ENCODE measurements around the gene SLC25A23. TPM values are rescaled to one million over a fixed set of nuclear protein-coding genes. Genes with fewer than 3 reads are reported as not detected.

SLC25A23 gene
- total RNA-seq, 2 donors from 2014 or later: 89.6 to 97.1 TPM

DNA sequence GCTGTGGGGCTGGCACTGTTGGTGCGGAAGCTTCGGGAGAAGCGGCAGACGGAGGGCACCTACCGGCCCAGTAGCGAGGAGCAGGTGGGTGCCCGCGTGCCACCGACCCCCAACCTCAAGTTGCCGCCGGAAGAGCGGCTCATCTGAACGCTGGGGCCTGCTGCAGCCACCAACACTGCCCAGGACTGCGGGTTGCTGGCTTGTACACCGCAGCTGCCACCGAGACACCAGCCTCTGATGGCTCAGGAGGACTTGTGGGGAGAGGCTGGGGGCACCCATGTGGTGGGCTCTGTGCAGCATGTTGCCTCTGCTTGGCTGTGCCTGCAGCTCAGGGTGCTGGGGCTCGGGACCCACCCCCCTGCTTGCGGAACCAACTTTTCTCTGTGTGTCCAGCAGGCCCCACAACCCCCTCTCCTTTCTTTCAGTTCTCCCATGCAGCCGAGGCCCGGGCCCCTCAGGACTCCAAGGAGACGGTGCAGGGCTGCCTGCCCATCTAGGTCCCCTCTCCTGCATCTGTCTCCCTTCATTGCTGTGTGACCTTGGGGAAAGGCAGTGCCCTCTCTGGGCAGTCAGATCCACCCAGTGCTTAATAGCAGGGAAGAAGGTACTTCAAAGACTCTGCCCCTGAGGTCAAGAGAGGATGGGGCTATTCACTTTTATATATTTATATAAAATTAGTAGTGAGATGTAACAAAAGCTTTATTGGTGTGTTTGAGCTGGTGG, 7.1 kb upstream of the SLC25A23 start:
- Histone ChIP-seq H3K4me1 (ENCODE audit: control insufficient read depth in 1 of 2, low read depth in 2 of 2) (no peaks in the 10 kb centered on the region), H3K27me3 (replicated peaks; ENCODE audit: insufficient read depth) (no peaks in the 10 kb centered on the region), H3K36me3 (no peaks in the 10 kb centered on the region), H3K9me3 (no peaks in the 10 kb centered on the region), H3K4me3 (no peak overlapping the region), H3K27ac (no peak overlapping the region)
- ATAC-seq (ENCODE audit: insufficient number of reproducible peaks, low FRiP score, low read depth): no peak
- no peak for DNase-seq (ENCODE audit: low spot score)
- TF ChIP-seq, protein P1, sequence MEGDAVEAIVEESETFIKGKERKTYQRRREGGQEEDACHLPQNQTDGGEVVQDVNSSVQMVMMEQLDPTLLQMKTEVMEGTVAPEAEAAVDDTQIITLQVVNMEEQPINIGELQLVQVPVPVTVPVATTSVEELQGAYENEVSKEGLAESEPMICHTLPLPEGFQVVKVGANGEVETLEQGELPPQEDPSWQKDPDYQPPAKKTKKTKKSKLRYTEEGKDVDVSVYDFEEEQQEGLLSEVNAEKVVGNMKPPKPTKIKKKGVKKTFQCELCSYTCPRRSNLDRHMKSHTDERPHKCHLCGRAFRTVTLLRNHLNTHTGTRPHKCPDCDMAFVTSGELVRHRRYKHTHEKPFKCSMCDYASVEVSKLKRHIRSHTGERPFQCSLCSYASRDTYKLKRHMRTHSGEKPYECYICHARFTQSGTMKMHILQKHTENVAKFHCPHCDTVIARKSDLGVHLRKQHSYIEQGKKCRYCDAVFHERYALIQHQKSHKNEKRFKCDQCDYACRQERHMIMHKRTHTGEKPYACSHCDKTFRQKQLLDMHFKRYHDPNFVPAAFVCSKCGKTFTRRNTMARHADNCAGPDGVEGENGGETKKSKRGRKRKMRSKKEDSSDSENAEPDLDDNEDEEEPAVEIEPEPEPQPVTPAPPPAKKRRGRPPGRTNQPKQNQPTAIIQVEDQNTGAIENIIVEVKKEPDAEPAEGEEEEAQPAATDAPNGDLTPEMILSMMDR (IDR thresholded peaks at IDR 0.05): no peak

DNA sequence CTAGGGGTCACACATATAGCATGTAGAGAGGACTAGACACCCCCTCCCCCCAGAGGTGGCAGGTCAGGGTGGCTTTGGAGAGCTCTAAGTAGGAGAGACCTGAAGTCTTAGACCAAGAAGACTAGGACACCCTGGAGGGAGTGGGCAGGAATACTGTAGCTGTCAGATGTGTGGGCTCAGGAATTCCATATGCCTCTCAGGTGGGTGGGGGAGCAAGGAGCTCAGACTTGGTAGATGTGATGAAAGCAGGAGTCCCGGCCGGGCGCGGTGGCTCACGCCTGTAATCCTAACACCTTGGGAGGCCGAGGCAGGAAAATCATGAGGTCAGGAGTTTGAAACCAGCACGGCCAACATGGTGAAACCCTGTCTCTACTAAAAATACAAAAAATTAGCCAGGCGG, 6.1 kb upstream of the SLC25A23 start:
- DNase-seq (ENCODE audit: low spot score) (no peak), ATAC-seq (ENCODE audit: insufficient number of reproducible peaks, low FRiP score, low read depth) (no peak)
- TF ChIP-seq, protein P1 (IDR thresholded peaks at IDR 0.05): no peak
- Histone ChIP-seq H3K4me3 (no peak overlapping the region), H3K27me3 (replicated peaks; ENCODE audit: insufficient read depth) (no peaks in the 10 kb centered on the region), H3K27ac (no peak overlapping the region), H3K36me3 (no peaks in the 10 kb centered on the region), H3K4me1 (ENCODE audit: control insufficient read depth in 1 of 2, low read depth in 2 of 2) (no peaks in the 10 kb centered on the region), H3K9me3 (no peaks in the 10 kb centered on the region)

DNA sequence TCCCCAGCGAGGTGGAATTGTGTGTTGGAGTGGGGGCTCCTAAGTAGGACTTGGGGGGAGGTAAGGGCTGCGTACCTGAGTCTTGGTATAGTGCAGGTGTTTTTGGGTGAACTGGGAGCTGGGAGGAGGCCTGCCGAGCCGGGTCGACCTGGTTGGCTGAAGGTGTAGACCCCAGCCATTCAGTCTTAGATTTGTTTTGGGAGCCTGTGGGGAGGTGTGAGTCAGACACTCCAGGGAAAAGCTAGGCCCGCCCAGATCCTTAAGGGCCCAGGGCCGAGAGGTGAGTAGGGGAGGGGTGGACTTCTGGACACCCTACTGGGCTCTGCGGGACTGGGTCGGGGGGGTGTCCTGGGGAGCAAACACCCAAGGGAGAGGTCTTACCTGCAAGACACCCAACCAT, 5.4 kb upstream of the SLC25A23 start:
- no peak overlapping the region for H3K4me3 ChIP-seq
- ATAC-seq (ENCODE audit: insufficient number of reproducible peaks, low FRiP score, low read depth) (no peak), DNase-seq (ENCODE audit: low spot score) (no peak)

DNA sequence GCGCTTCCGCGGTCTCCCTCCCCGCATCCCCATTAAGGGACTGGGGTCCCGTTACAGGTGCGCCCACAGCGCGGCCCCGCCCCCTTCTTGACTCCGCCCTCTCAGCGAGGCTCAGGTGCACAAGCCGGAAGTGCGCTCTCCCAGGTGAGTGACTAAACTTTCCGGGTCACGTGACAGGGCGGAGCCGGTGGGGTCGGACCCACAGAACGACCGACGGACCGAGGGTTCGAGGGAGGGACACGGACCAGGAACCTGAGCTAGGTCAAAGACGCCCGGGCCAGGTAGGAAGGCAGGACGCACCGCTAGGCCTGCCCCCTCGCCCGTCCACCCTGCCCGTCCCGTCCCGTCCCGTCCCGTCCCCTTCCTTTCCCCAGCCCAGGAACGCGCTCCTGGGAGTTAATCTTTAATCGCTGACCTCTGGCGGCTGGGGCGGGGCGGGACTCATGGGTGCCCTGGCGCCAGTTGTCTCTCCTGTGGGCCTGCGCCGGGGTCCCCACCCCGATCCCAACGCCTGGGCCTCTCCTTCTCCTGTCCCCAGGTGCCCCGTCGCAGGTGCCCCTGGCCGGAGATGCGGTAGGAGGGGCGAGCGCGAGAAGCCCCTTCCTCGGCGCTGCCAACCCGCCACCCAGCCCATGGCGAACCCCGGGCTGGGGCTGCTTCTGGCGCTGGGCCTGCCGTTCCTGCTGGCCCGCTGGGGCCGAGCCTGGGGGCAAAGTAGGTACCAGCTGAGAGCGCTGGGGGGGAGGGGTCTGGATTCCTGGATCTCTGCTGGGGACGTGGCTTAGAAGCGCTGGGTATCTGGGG, 4.7 kb upstream of the SLC25A23 start, which contains the start of gene CRB3:
TSS of gene CRB3 (plus strand) at position 202 of the 804 bp plus-strand sequence. CDS start at position 633, 431 bp downstream.
- no peak for ATAC-seq (ENCODE audit: insufficient number of reproducible peaks, low FRiP score, low read depth)
- H3K4me3 ChIP-seq: no peak within 1 kb of the TSS
- H3K27me3 ChIP-seq (replicated peaks; ENCODE audit: insufficient read depth): no peaks in the 10 kb centered on the region

More for the DNA sequence above, 5.4 kb upstream of the SLC25A23 start:
- Histone ChIP-seq H3K27ac (no peak overlapping the region), H3K36me3 (no peaks in the 10 kb centered on the region), H3K9me3 (no peaks in the 10 kb centered on the region), H3K27me3 (replicated peaks; ENCODE audit: insufficient read depth) (no peaks in the 10 kb centered on the region), H3K4me1 (ENCODE audit: control insufficient read depth in 1 of 2, low read depth in 2 of 2) (no peaks in the 10 kb centered on the region)
- TF ChIP-seq, protein P1 (IDR thresholded peaks at IDR 0.05): no peak

More for the DNA sequence above, 4.7 kb upstream of the SLC25A23 start, which contains the start of gene CRB3:
- TF ChIP-seq, protein P1 (IDR thresholded peaks at IDR 0.05): no peak
- Histone ChIP-seq H3K27ac (no peak within 1 kb of the TSS), H3K36me3 (no peaks in the 10 kb centered on the region), H3K4me1 (ENCODE audit: control insufficient read depth in 1 of 2, low read depth in 2 of 2) (no peaks in the 10 kb centered on the region), H3K9me3 (no peaks in the 10 kb centered on the region)
- DNase-seq (ENCODE audit: low spot score): no peak
